ENCODE results near the gene GALR1.

GALR1 gene

DNA sequence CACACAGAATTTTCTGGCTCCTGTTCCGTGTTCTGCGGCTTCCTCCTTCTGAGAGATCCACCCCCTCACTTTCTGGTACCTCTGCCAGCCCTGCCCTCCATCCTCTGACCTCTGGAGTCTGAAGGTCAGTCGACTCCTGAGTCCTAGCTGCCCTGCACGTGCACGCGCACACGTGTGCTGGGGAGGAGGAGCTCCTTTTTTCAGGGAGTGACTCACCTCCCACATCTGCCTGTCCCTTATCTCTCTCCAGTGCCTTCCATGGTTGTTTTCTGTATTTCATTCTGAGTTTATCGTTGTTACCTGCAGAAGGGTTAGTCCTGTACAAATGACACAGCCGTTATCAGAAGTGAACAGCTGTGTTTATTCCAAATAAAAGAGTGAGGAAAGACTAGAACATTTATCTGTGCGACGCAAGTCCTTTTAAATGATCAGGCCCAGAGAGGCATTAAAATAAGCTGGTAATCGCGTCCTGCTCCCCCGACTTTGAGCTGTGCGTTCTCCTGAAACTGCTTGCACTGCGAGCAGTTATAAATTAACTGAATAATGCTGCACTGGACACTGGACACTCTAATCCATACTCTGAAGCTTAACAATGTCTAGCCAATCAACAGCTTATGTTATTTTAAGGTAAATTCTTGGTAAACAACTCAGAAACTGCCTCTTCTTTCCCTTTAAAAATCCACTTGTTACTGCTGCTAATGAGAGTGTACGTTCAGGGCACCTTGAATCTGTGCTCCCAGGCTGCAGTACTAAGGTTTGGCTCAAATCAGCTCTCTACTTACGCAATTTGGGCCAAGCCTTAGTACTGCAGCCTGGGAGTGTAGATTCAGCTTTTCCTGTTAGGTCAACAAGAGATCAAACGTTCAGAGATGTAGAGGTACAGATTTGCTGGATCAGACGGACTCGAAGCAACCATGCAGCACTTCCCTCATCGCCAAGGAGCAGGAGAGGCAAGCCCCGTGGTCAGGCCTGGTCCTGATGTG lies 72.5 kb downstream of the GALR1 start:
- no peak for DNase-seq (ENCODE audit: low spot score)

DNA sequence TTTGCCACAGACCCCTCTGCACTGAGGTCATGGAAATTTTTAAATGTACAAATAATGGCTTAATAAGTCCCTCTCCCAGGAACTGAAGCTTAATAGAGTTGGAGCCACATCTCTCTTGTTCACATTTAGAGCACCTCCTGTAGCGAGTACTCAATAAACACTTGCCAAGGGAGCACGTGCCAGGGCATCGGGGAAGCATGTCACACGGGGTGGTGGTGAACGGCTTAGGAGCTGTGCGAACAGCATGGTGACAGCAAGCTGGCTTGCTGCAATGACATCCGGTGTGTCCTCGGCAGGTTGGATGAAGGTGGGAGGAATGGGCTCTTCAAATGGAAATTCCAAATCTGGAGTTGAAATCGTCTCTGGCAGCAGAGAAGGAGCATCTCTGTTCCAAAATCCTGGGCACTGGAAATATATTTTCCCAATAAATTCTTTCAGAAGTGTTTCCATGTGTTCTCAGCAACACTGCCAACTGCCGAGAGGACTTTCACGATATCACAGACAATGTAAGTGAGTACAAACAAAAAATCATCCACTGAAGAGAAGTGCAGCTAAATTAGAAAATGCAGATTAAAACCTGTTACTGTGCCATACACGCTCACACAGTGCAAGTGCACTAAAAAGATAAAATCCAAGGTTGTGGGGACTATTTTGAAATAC lies 74.1 kb downstream of the GALR1 start:
- DNase-seq (ENCODE audit: low spot score): no peak

Data from cerebellar cortex (tissue), 1 donor.